NCI-H2107 (cell line): ENCODE results near the gene TXNRD3.
"Not testable (repeated sequence)": the region's sequence is repeated elsewhere in the genome, so short reads cannot be mapped to it uniquely, and the experiment has no call there.

Experiments used
- DNase-seq: peaks from one replicate; lab custom pipeline; 2025; lab: John Stamatoyannopoulos, UW

Gene TXNRD3

DNA sequence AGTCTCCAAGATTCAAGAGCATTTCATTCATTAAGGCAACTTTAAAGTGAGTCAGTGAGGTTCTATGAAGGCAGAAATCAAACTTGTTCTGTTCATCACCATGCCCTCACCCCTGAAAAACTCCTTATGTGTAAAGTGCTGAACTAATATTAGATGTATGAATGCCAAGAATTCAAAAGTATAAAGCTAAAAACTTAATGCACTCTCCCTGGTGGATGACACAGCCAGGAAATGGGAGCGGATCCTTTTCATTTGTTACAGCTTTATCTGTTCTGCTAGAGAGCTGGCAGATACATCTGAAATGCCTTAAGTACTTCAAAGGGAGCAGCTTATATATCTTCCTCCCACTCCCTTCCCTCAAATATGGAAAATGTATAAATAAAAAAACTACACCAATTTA is 8.2 kb downstream of the TXNRD3 start:
- DNase-seq, result no peak

- no peak for DNase-seq
Measured at GRCh38 chr3:126644615-126645014, 10.3 kb downstream of the TXNRD3 start.

DNA sequence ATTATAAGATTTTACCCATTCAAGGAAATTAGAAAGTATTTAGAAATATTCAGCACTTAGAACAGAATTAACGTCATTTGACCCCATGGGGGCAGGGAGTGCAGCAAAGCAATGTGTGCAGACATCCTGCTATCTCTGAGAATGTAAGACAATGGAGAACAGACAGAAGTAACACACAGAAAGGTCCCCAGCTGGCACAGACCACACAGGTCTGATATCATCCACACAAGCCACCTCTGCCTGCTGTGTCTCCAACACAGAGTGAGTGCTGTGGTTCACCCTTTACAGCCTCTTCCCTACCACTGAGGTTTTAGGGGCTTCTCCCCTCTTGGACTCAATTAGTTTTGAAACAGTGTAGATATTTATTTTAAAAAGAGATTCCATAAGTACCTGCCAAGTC is 16.1 kb downstream of the TXNRD3 start:
- DNase-seq, result no peak

DNA sequence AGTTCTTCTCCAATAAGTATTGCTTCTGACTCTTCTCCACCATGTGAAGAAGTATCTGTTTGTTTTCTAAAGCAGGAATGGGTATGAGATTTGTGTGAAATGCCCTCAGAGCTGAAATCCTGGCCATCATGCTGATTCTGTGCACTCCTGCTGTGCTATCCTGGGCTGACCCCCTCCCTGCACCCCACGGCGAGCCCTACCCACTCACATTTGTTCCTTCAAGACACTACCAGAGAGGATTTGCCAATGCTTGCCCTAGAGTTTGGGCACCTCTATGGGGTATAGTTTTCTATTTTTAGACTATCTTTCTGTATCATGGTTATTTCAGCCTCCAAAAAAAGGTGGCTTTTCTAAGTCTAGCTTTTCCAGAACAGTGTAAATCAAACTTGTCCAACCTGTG is 18.5 kb downstream of the TXNRD3 start:
- no peak for DNase-seq

GRCh38 chr3:126634803-126635202 is 20.1 kb downstream of the TXNRD3 start:
- no peak for DNase-seq

DNA sequence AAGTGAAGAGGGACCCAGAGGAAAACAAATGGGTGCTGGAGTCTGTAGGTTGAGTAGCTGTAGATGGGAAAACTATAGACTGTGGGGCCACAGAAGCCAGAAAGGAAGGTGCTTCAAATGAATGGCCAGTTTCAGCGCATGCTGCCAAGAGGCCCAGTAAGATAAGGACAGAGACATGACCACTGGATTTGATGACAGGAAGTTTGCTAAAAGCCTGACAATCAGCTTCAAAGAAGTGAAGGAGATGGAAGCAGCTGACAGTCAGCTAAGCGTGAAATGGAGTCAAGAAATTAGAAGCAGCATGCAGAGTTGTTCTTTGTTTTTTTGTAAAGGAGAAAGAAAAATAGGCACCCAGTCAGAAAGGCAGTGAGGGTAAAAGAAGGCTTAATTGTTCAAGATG is 24.9 kb downstream of the TXNRD3 start:
- no peak for DNase-seq

- DNase-seq, result not testable (repeated sequence)
Measured at GRCh38 chr3:126625735-126626134, 29.2 kb downstream of the TXNRD3 start.

DNA sequence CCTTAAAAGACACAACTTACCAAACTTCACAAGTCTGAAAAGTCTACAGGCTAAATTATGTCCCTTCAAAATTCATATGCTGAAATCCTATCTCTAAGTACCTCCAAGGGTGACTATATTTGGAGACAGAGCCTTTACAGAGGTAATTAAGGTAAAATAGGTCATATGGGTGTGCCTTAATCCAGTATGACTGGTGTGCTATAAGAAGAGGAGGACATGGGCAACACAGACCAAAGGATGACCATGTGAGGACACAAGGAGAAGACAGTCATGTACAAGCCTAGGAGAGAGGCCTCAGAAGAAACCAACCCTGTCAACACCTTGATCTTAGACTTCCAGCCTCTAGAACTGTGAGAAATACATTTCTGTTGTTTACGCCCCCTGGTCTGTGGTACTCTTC is 32.2 kb downstream of the TXNRD3 start:
- no peak for DNase-seq

- DNase-seq, result no peak
Measured at GRCh38 chr3:126621627-126622345, 33.1 kb downstream of the TXNRD3 start.

GRCh38 chr3:126621171-126621570 is 33.8 kb downstream of the TXNRD3 start:
- DNase-seq, result no peak

DNA sequence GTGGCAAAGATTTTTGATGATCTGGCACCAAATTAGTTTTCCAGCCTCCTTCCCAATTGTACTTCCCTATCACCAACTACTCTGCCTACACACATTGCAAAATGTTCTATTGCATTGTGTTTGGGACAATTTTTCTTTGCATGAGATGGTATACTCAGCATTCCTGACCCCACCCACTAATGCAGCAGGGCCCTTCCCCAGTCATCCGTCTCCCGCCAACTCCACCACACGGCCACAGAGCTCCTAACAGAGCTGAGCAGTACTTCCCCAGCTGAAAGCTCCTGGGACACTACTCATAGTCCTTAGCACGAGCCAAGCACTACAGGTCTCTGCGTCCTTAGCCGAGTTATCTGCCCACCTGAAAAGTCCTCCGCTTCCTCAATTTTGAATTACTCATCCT is 34.2 kb downstream of the TXNRD3 start:
- DNase-seq, result no peak

- no peak for DNase-seq
Measured at GRCh38 chr3:126618760-126619159, 36.2 kb downstream of the TXNRD3 start.

DNA sequence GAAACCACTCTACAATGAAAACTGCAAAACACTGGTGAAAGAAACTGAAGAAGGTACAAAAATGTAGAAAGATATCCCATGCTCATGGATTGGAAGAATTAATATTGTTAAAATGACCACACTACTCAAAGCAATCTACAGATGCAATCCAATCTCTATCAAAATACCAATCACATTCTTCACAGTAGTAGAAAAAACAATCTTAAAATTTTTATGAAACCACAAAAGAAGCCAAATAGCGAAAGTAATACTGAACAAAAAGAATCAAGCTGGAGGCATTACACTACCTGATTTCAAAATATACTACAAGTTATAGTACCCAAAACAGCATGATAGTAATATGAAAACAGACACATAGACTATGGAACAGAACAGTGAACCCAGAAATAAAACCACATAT is 36.9 kb downstream of the TXNRD3 start:
- no peak for DNase-seq

GRCh38 chr3:126617571-126617970 is 37.4 kb downstream of the TXNRD3 start:
- DNase-seq, result no peak

- no peak for DNase-seq
Measured at GRCh38 chr3:126616931-126617330, 38.0 kb downstream of the TXNRD3 start.

DNA sequence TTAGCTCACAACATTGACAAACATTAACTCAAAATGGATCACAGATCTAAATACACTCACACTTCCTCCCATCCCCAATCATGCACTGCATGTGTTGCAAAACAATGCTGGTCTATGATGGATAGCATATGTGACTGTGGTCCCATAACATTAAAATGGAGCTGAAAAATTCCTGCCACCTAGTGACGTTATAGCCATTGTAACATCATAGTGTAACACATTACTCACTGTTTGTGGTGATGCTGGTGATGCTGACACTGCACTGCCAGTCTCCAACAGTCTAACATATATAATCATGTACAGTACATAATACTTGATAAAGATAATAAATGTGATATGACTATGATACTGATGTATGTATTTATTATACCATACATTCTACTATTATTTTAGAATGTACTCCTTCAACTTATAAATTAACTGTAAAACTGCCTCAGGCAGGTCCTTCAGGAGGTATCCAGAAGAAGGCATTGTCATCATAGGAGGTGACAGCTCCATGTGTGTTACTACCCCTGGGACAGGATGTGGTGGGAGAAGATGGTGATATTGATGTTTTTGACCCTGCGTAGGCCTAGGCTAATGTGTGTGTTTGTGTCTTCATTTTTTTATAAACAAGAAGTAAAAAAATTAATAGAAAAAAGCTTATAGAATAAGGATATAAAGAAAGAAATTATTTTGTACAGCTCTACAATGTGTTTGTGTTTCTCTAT is 41.3 kb downstream of the TXNRD3 start:
- DNase-seq, result no peak

DNA sequence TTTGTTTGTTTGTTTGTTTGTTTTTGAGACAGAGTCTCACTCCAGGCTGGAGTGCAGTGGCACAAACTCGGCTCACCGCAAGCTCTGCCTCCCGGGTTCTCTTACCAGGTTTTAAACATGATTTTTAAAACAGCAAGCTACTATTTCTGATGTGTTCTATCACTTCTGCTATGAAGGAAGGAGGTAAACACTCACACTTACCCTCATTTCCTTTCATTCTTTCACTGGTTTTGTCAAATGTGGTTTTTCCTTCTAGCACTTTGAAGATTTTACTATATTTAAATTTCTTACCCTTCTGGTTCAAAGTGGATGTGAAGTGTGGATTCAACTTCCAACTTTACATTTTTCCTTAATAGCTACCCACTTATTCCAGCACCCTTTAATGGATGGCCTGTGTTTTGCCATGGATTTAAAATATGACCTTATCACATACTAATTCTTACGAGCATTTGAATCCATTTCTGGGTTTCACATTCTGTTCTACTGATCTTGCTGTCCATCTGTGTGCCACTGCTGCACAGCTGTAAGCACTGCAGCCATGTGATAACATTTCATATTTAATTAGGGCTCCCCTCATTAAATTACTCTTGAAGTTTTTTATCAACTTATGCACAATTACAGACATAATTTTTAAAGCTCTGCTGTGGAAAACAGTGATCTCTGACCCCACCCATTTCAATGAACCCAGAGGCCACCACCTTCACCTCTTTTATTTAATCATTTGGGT is 42.3 kb downstream of the TXNRD3 start:
- DNase-seq, result no peak

- DNase-seq, result no peak
Measured at GRCh38 chr3:126609909-126610308, 45.0 kb downstream of the TXNRD3 start.

- no peak for DNase-seq
Measured at GRCh38 chr3:126607214-126607908, 47.6 kb downstream of the TXNRD3 start.

GRCh38 chr3:126606001-126606400 is 48.9 kb downstream of the TXNRD3 start:
- DNase-seq, result no peak

DNA sequence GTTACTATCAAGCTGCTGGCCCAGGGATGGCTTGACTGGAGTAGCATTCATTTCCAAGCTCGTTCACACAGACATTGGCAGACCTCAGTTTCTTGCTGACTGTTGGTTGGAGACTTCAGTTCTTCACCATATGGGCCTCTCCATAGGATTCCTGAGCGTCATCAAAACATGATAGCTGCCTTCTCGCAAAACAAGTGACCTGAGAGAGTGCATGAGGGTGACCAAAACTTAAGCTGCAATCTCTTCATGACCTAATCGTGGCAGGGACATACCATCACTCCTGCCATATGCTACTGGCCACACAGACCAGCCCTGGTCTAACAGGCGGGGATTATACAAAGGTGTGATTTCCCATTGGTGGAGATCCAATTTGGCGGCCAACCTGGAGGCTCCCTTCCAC is 50.2 kb downstream of the TXNRD3 start:
- DNase-seq, result no peak

- DNase-seq, result no peak
Measured at GRCh38 chr3:126599101-126599500, 55.8 kb downstream of the TXNRD3 start.
